HepG2 (cell line): ENCODE results near the gene C2orf81. TPM values are rescaled to one million over a fixed set of nuclear protein-coding genes. Genes with fewer than 3 reads are reported as not detected.
A peak's percentile ranks its signal among the peaks of the same experiment; 100 is the strongest.

Experiments used
- ATRX ChIP-seq: sonication (generic); formaldehyde crosslinking; IDR thresholded peaks from 2 replicates; pipeline ENCODE4 v1.4.0; 2020; ENCODE audit warnings: missing genetic modification reagents, borderline replicate concordance
- MAX ChIP-seq: IDR thresholded peaks from 2 replicates; pipeline ENCODE4 v1.6.1; 2012; ENCODE audit warnings: inconsistent platforms
- NFE2L1 ChIP-seq: sonication (generic); formaldehyde crosslinking; IDR thresholded peaks from 2 replicates; pipeline ENCODE4 v1.4.0; 2020; ENCODE audit warnings: missing genetic modification reagents, mild to moderate bottlenecking, borderline replicate concordance
- NFKBIZ ChIP-seq: IDR thresholded peaks from 2 replicates; pipeline ENCODE4 v1.6.1; 2018; ENCODE audit warnings: missing genetic modification reagents, missing compliant biosample characterization
- NR2C2 ChIP-seq: sonication (generic); formaldehyde crosslinking; IDR thresholded peaks from 2 replicates; pipeline ENCODE4 v1.4.0; 2020; ENCODE audit warnings: missing genetic modification reagents, mild to moderate bottlenecking, moderate library complexity, borderline replicate concordance
- NR2F1 ChIP-seq, 2 experiments: fragments of 450-650 bp in 1 of 2; formaldehyde crosslinking in 1 of 2; IDR thresholded peaks; 2 replicates each; pipeline versions ENCODE4 v1.5.0 to v1.6.1; 2016 to 2020; ENCODE audit warnings: mild to moderate bottlenecking in 1 of 2, missing compliant biosample characterization in 1 of 2, missing genetic modification reagents in 1 of 2, moderate library complexity in 1 of 2
- SP2 ChIP-seq: sonication (generic); formaldehyde crosslinking; IDR thresholded peaks from 2 replicates; pipeline ENCODE4 v1.5.1; 2020; ENCODE audit warnings: mild to moderate bottlenecking, missing genetic modification reagents
- XBP1 ChIP-seq: sonication (generic); formaldehyde crosslinking; IDR thresholded peaks from 2 replicates; pipeline ENCODE4 v1.5.0; 2020; ENCODE audit warnings: missing genetic modification reagents
- ZNF251 ChIP-seq: sonication (generic); formaldehyde crosslinking; IDR thresholded peaks from 2 replicates; pipeline ENCODE4 v1.9.0; 2021; ENCODE audit warnings: mild to moderate bottlenecking, missing genetic modification reagents
- ZNF30 ChIP-seq: sonication (generic); formaldehyde crosslinking; IDR thresholded peaks from 2 replicates; pipeline ENCODE4 v1.5.0; 2020; ENCODE audit warnings: mild to moderate bottlenecking, missing genetic modification reagents
- ZNF547 ChIP-seq: sonication (generic); formaldehyde crosslinking; IDR thresholded peaks from 2 replicates; pipeline ENCODE4 v1.5.1; 2020; ENCODE audit warnings: mild to moderate bottlenecking, missing genetic modification reagents
- ZNF563 ChIP-seq: sonication (generic); formaldehyde crosslinking; IDR thresholded peaks from 2 replicates; pipeline ENCODE4 v1.8.0; 2022; ENCODE audit warnings: mild to moderate bottlenecking, moderate library complexity, missing genetic modification reagents
- ZNF605 ChIP-seq: sonication (generic); formaldehyde crosslinking; IDR thresholded peaks from 2 replicates; pipeline ENCODE4 v1.8.0; 2022; ENCODE audit warnings: mild to moderate bottlenecking, missing genetic modification reagents
- ZNF609 ChIP-seq: sonication (generic); formaldehyde crosslinking; IDR thresholded peaks from 2 replicates; pipeline ENCODE4 v1.4.0; 2020; ENCODE audit warnings: mild to moderate bottlenecking, missing genetic modification reagents, borderline replicate concordance
- ZNF652 ChIP-seq: IDR thresholded peaks from 2 replicates; pipeline ENCODE4 v1.6.1; 2016; ENCODE audit warnings: low read depth, borderline replicate concordance
- polyA plus RNA-seq, 8 experiments: library from polyadenylated mRNA; depleted of rRNA in 3 of 8; stranded (reverse) in 7 of 8; unstranded in 1 of 8; fragments of >200 nt; fragmentation: Illumina TruSeq in 4 of 8; extraction: Trizol in 4 of 8; gene quantifications; 2 replicates each; pipeline versions ENCODE4 v1.2.1 to v1.2.3, GENCODE V29; 2011 to 2016; ENCODE audit warnings: low read depth in 4 of 8, missing spikeins in 1 of 8, mixed read lengths in 1 of 8; ENCODE audit not compliant: insufficient read depth in 1 of 8
- total RNA-seq, 5 experiments: library from RNA; depleted of rRNA; stranded (reverse); fragments of >200 nt; fragmentation: Illumina TruSeq; extraction: Trizol; gene quantifications; 2 replicates each; pipeline ENCODE4 v1.2.3, GENCODE V29; 2016; ENCODE audit warnings: low read depth in 1 of 5
- TF ChIP-seq, protein P1 (sequence below): sonication (generic); formaldehyde crosslinking; IDR thresholded peaks from 2 replicates; pipeline ENCODE4 v1.5.0; 2020; ENCODE audit warnings: missing genetic modification reagents
- TF ChIP-seq, protein P2 (sequence below): sonication (generic); formaldehyde crosslinking; IDR thresholded peaks from 2 replicates; pipeline ENCODE4 v1.4.0; 2020; ENCODE audit warnings: missing genetic modification reagents
- TF ChIP-seq, protein P3 (sequence below): sonication (generic); formaldehyde crosslinking; IDR thresholded peaks from 2 replicates; pipeline ENCODE4 v1.5.0; 2020; ENCODE audit warnings: mild to moderate bottlenecking, missing genetic modification reagents

C2orf81 gene
- total and polyA plus RNA-seq, 2 of the 13 experiments (the other 11 are each of a cell fraction or from before 2014, with no cell fraction given) = 0.15 to 0.17 TPM

- peak; percentile 80; the same call in 1 of the 2 replicates for TF ChIP-seq ZNF609 (CRISPR knock-in tag)
- TF ChIP-seq ZNF547 (CRISPR knock-in tag) = peak; percentile 95
- no peak; the same call in 1 of the 2 replicates for TF ChIP-seq ATRX
- peak; percentile 84 for TF ChIP-seq NFKBIZ (CRISPR knock-in tag)
- 0 out of 2 replicates have a peak, but pooled peaks have one; percentile 44 for TF ChIP-seq ZNF251 (CRISPR knock-in tag)
- TF ChIP-seq, protein P1, sequence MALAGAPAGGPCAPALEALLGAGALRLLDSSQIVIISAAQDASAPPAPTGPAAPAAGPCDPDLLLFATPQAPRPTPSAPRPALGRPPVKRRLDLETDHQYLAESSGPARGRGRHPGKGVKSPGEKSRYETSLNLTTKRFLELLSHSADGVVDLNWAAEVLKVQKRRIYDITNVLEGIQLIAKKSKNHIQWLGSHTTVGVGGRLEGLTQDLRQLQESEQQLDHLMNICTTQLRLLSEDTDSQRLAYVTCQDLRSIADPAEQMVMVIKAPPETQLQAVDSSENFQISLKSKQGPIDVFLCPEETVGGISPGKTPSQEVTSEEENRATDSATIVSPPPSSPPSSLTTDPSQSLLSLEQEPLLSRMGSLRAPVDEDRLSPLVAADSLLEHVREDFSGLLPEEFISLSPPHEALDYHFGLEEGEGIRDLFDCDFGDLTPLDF (CRISPR knock-in tag) = no peak
- TF ChIP-seq ZNF652 = peak; percentile 79
- 0 out of 2 replicates have a peak, but pooled peaks have one; percentile 61 for TF ChIP-seq NFE2L1 (CRISPR knock-in tag)
- TF ChIP-seq, protein P2, sequence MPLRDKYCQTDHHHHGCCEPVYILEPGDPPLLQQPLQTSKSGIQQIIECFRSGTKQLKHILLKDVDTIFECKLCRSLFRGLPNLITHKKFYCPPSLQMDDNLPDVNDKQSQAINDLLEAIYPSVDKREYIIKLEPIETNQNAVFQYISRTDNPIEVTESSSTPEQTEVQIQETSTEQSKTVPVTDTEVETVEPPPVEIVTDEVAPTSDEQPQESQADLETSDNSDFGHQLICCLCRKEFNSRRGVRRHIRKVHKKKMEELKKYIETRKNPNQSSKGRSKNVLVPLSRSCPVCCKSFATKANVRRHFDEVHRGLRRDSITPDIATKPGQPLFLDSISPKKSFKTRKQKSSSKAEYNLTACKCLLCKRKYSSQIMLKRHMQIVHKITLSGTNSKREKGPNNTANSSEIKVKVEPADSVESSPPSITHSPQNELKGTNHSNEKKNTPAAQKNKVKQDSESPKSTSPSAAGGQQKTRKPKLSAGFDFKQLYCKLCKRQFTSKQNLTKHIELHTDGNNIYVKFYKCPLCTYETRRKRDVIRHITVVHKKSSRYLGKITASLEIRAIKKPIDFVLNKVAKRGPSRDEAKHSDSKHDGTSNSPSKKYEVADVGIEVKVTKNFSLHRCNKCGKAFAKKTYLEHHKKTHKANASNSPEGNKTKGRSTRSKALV = no peak
- TF ChIP-seq ZNF30 (CRISPR knock-in tag) = no peak
- peak; percentile 99 for TF ChIP-seq NR2C2 (CRISPR knock-in tag)
- peak; percentile 4 to 19; a peak in 1 of 4 replicates for TF ChIP-seq NR2F1 (CRISPR knock-in tag; IDR thresholded peaks at IDR 0.05)
- TF ChIP-seq, protein P3, sequence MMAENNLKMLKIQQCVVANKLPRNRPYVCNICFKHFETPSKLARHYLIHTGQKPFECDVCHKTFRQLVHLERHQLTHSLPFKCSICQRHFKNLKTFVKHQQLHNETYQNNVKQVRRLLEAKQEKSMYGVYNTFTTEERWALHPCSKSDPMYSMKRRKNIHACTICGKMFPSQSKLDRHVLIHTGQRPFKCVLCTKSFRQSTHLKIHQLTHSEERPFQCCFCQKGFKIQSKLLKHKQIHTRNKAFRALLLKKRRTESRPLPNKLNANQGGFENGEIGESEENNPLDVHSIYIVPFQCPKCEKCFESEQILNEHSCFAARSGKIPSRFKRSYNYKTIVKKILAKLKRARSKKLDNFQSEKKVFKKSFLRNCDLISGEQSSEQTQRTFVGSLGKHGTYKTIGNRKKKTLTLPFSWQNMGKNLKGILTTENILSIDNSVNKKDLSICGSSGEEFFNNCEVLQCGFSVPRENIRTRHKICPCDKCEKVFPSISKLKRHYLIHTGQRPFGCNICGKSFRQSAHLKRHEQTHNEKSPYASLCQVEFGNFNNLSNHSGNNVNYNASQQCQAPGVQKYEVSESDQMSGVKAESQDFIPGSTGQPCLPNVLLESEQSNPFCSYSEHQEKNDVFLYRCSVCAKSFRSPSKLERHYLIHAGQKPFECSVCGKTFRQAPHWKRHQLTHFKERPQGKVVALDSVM (CRISPR knock-in tag) = peak; percentile 68
- peak; percentile 99 for TF ChIP-seq ZNF605 (CRISPR knock-in tag)
- TF ChIP-seq SP2 (CRISPR knock-in tag) = peak; percentile 82
- TF ChIP-seq ZNF563 (CRISPR knock-in tag) = 0 out of 2 replicates have a peak, but pooled peaks have one; percentile 71
- peak; percentile 94 for TF ChIP-seq MAX
- 0 out of 2 replicates have a peak, but pooled peaks have one; percentile 4 for TF ChIP-seq XBP1 (CRISPR knock-in tag)
Measured at GRCh38 chr2:74454654-74455511, 33.5 kb upstream of the C2orf81 start, which contains the start of gene INO80B (continued).
